K562 (cell line): ENCODE measurements around the gene IL10RB. TPM values are rescaled to one million over a fixed set of nuclear protein-coding genes. Genes with fewer than 3 reads are reported as not detected.

Experiments used
- BCL6 ChIP-seq: fragments of 250-450 bp; sonication (Bioruptor Pico); IDR thresholded peaks from 2 replicates; pipeline ENCODE4 v1.4.0; 2020
- CAMTA2 ChIP-seq: fragments of 250-450 bp; sonication (Bioruptor Pico); conservative IDR thresholded peaks from 2 replicates; pipeline ENCODE4 v1.5.1; 2022
- CREB3L1 ChIP-seq: fragments of 450-650 bp; IDR thresholded peaks from 2 replicates; pipeline ENCODE4 v1.6.1; 2014; ENCODE audit warnings: low read depth, mild to moderate bottlenecking, moderate library complexity, borderline replicate concordance
- CTBP1 ChIP-seq: fragments of 450-650 bp; IDR thresholded peaks from 2 replicates; pipeline ENCODE4 v1.6.1; 2016; ENCODE audit warnings: borderline replicate concordance
- ESRRA ChIP-seq: fragments of 450-650 bp; IDR thresholded peaks from 2 replicates; pipeline ENCODE4 v1.6.1; 2014; ENCODE audit warnings: low read depth, mild to moderate bottlenecking, moderate library complexity, borderline replicate concordance
- FOXA3 ChIP-seq, 2 experiments: fragments of 450-650 bp in 1 of 2; sonication (generic) in 1 of 2; formaldehyde crosslinking; IDR thresholded peaks in 1 of 2; conservative IDR thresholded peaks in 1 of 2; 2 replicates each; pipeline versions ENCODE4 v1.4.0 to v1.8.0; 2020 to 2022; ENCODE audit warnings: mild to moderate bottlenecking in 2 of 2, missing genetic modification reagents in 1 of 2
- HDAC1 ChIP-seq, 2 experiments: fragments of 450-650 bp; IDR thresholded peaks; 2 replicates each; pipeline ENCODE4 v1.6.1; 2016 to 2017; ENCODE audit warnings: inconsistent platforms in 1 of 2, mild to moderate bottlenecking in 1 of 2, moderate library complexity in 1 of 2
- HMBOX1 ChIP-seq: sonication (generic); IDR thresholded peaks from 2 replicates; pipeline ENCODE4 v1.6.1; 2016
- HOXB6 ChIP-seq: fragments of 250-450 bp; sonication (Bioruptor Pico); IDR thresholded peaks from 2 replicates; pipeline ENCODE4 v1.5.1; 2022; ENCODE audit warnings: mild to moderate bottlenecking, borderline replicate concordance
- ILK ChIP-seq: fragments of 450-650 bp; IDR thresholded peaks from 2 replicates; pipeline ENCODE4 v1.6.1; 2016; ENCODE audit warnings: missing genetic modification characterization, low read depth, mild to moderate bottlenecking, missing compliant biosample characterization, moderate library complexity, borderline replicate concordance
- JUN ChIP-seq, 2 experiments: sonication (generic) in 1 of 2; formaldehyde crosslinking in 1 of 2; IDR thresholded peaks; 2 replicates each; pipeline versions ENCODE4 v1.6.1 to v1.8.0; 2012 to 2022; ENCODE audit warnings: borderline replicate concordance in 2 of 2, mild to moderate bottlenecking in 2 of 2, improper control_type of control experiment in 1 of 2, low read depth in 1 of 2, low read length in 1 of 2, missing genetic modification reagents in 1 of 2
- NCOA4 ChIP-seq: fragments of 450-650 bp; IDR thresholded peaks from 2 replicates; pipeline ENCODE4 v1.6.1; 2018; ENCODE audit warnings: mild to moderate bottlenecking; ENCODE audit not compliant: partially characterized antibody
- NEUROD1 ChIP-seq: fragments of 150-350 bp; IDR thresholded peaks from 2 replicates; pipeline ENCODE4 v1.6.1; 2014; ENCODE audit warnings: borderline replicate concordance, low read length, low read depth; ENCODE audit not compliant: partially characterized antibody
- POLR2G ChIP-seq: fragments of 200-400 bp; formaldehyde crosslinking; IDR thresholded peaks from 2 replicates; pipeline ENCODE4 v1.6.1; 2017; ENCODE audit warnings: low read depth, mild to moderate bottlenecking, antibody characterized with exemption, low read length, moderate library complexity
- SMAD1 ChIP-seq: fragments of 150-350 bp; IDR thresholded peaks from 2 replicates; pipeline ENCODE4 v1.6.1; 2014; ENCODE audit warnings: low read length, low read depth; ENCODE audit not compliant: partially characterized antibody
- SP2 ChIP-seq: IDR thresholded peaks from 2 replicates; pipeline ENCODE4 v1.6.1; 2011; ENCODE audit warnings: mild to moderate bottlenecking, low read depth, low read length, moderate library complexity; ENCODE audit not compliant: poor library complexity, severe bottlenecking; ENCODE audit errors: extremely low read depth
- SREBF2 ChIP-seq: sonication (generic); formaldehyde crosslinking; IDR thresholded peaks from 2 replicates; pipeline ENCODE4 v1.4.0; 2020; ENCODE audit warnings: mild to moderate bottlenecking, missing genetic modification reagents
- SRSF1 ChIP-seq: fragments of 200-400 bp; formaldehyde crosslinking; IDR thresholded peaks from 2 replicates; pipeline ENCODE4 v1.6.1; 2017; ENCODE audit warnings: mild to moderate bottlenecking, low read depth, low read length, moderate library complexity
- TAF15 ChIP-seq: fragments of 200-400 bp; formaldehyde crosslinking; IDR thresholded peaks from 2 replicates; pipeline ENCODE4 v1.6.1; 2017; ENCODE audit warnings: mild to moderate bottlenecking, low read depth, low read length, moderate library complexity
- TAF7 ChIP-seq: fragments of 450-650 bp; IDR thresholded peaks from 2 replicates; pipeline ENCODE4 v1.6.1; 2016; ENCODE audit warnings: missing genetic modification characterization, missing compliant biosample characterization
- TFAP4 ChIP-seq: sonication (generic); formaldehyde crosslinking; IDR thresholded peaks from 2 replicates; pipeline ENCODE4 v1.8.0; 2022; ENCODE audit warnings: missing genetic modification reagents, mild to moderate bottlenecking, moderate library complexity, borderline replicate concordance
- ZEB2 ChIP-seq: fragments of 450-650 bp; IDR thresholded peaks from 2 replicates; pipeline ENCODE4 v1.6.1; 2016
- ZNF133 ChIP-seq: fragments of 250-450 bp; sonication (Bioruptor Pico); IDR thresholded peaks from 2 replicates; pipeline ENCODE4 v1.4.0; 2020; ENCODE audit warnings: mild to moderate bottlenecking
- ZNF184 ChIP-seq: sonication (generic); formaldehyde crosslinking; IDR thresholded peaks from 2 replicates; pipeline ENCODE4 v1.5.0; 2020; ENCODE audit warnings: missing genetic modification reagents
- ZNF507 ChIP-seq: conservative IDR thresholded peaks from 2 replicates; pipeline ENCODE4 v1.6.1; 2017; ENCODE audit warnings: missing genetic modification characterization, missing compliant biosample characterization
- polyA plus RNA-seq, 8 experiments: library from polyadenylated mRNA; depleted of rRNA in 4 of 8; stranded (reverse) in 5 of 8; unstranded in 3 of 8; fragments of >200 nt; fragmentation: Nextera tagmentation in 2 of 8; fragmentation: Illumina TruSeq in 1 of 8; extraction: Ambion mirVana in 2 of 8; extraction: Trizol in 1 of 8; gene quantifications; 2 replicates each; pipeline versions ENCODE4 v1.2.1 to v1.2.3, GENCODE V29; 2011 to 2014; ENCODE audit warnings: inconsistent platforms in 1 of 8, missing spikeins in 1 of 8
- total RNA-seq, 7 experiments: library from RNA; depleted of rRNA in 6 of 7; stranded (reverse); fragments of >200 nt in 6 of 7; fragmentation: Illumina TruSeq in 2 of 7; extraction: Trizol in 2 of 7; gene quantifications; 2 replicates each; pipeline versions ENCODE4 v1.2.1 to v1.2.3, GENCODE V29; 2011 to 2021; ENCODE audit warnings: low replicate concordance in 1 of 7

IL10RB gene
- total and polyA plus RNA-seq, 9 of the 15 experiments (the other 6 are each of a cell fraction or from before 2014, with no cell fraction given), result 10.9 to 33.8 (median 23.0) TPM

DNA sequence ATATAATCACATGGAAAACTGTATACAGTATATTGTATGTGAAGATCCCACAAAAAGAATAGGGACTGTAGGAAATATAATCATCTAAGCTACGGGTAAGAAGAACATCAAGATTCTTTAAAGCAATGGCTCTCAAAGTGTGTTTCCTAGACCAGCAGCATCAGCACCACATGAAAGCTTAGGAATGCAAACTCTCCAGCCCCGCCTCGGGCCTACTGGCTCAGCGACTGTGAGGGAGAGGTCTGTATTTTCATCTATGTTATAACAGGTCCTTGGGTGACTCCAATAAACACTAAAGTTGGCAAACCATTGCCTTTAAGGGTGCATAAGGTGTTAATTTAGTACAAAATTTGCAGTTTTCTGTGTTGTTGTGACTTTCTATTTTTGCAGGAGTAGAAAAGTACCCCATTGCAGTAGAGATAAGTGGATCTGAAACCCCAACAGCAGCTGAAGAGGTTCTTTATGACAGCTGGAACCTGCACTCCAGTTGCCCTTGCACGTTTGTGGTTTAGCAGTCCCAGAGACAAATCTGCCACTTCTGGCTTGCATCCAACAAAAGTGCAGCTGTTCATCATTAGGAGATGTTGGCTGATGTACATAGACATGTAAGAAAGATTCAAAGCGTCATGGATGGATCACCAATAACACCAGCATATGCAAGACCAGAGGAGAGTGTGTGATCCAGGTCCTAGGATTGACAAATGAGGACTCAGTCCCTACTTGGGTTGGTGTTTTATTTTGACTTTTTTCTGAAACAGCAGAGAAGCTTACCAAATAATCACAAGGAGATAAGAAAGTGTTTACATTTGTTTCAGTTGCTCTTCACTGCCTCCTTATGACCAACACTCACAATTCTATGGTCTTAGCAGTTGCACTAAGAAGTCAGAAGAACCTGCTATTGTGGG is 42.7 kb downstream of the IL10RB start (continued):
- TF ChIP-seq CREB3L1, result no peak
- TF ChIP-seq BCL6 (CRISPR knock-in tag), result no peak
- TF ChIP-seq ILK (tag), result no peak
- TF ChIP-seq TAF15, result no peak
- peak; percentile 54 for TF ChIP-seq TFAP4 (CRISPR knock-in tag)
- TF ChIP-seq NEUROD1, result no peak
- no peak for TF ChIP-seq ZNF507 (tag)
- TF ChIP-seq NCOA4, result no peak
- TF ChIP-seq ESRRA, result peak; percentile 40; the same call in 1 of the 2 replicates
- TF ChIP-seq SP2, result no peak
- TF ChIP-seq CTBP1, result peak; percentile 54
- no peak for TF ChIP-seq CAMTA2 (CRISPR knock-in tag)
- TF ChIP-seq HMBOX1, result no peak
- no peak for TF ChIP-seq TAF7
- TF ChIP-seq SREBF2 (CRISPR knock-in tag), result no peak
- TF ChIP-seq SMAD1, result no peak
- no peak for TF ChIP-seq ZEB2
- TF ChIP-seq HOXB6, result no peak
- TF ChIP-seq HDAC1 (IDR thresholded peaks at IDR 0.05), result 0 out of 4 replicates have a peak, but pooled peaks of 1 of the 2 experiments have one; percentile 35
- no peak for TF ChIP-seq JUN (IDR thresholded peaks at IDR 0.05; ENCODE audit: borderline replicate concordance, low read depth, low read length)
- TF ChIP-seq JUN (CRISPR knock-in tag; IDR thresholded peaks at IDR 0.05; ENCODE audit: borderline replicate concordance), result no peak
- TF ChIP-seq ZNF184 (CRISPR knock-in tag), result no peak
- TF ChIP-seq SRSF1, result no peak
- peak in 1 of 2 experiments; percentile 66; a peak in 2 of 4 replicates for TF ChIP-seq FOXA3 (CRISPR knock-in tag; conservative IDR thresholded peaks at IDR 0.05 in 1 of 2, IDR thresholded peaks at IDR 0.05 in 1 of 2)
- TF ChIP-seq POLR2G, result no peak
- TF ChIP-seq ZNF133 (CRISPR knock-in tag), result no peak
